RWPE1 (cell line): ENCODE data around the gene MIPEP.

Source experiments
- CTCF ChIA-PET: fragments of 350-600 bp; sonication (Branson Sonifier 250); formaldehyde crosslinking; extraction: SDS; loops from one replicate; lab custom pipeline; 2021; lab: Yijun Ruan, JAX
- POLR2A ChIA-PET: fragments of 400-600 bp; formaldehyde crosslinking; extraction: SDS; loops from one replicate; lab custom pipeline; 2020; ENCODE audit warnings: antibody characterized with exemption; ENCODE audit not compliant: low non-redundant PET; lab: Yijun Ruan, JAX
- DNase-seq: peaks from one replicate; pipeline ENCODE4 v3.0.0; 2012; ENCODE audit warnings: low spot score
- H3K27ac ChIP-seq: fragments of 450-650 bp; 2 replicates; pipeline ENCODE4 v1.5.1; 2017
- TF ChIP-seq, protein P1 (sequence below): fragments of 450-650 bp; conservative IDR thresholded peaks from 2 replicates; pipeline ENCODE4 v1.5.1; 2017; ENCODE audit warnings: low read depth, mild to moderate bottlenecking

The MIPEP gene

DNA sequence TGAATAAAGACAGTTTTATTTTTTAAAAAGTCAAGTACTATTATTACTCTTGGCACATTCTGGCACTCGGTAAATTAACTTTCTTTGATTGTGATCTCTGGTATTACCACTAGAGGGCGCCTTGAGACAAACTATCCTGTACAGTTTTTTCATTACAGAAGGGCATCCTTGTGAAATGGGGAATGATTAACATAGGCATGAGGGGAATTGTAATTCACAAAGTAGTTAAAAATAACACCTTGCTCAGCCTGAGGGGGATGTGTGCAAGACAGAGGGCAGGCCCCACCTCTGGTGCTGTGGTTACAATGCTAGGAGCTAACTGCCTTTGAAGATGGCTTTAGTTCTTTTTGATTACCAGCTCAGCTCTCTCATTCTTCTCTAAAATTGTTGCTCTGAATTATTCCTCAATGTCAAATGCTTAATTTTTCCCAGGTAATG lies 32.3 kb upstream of the MIPEP start:
- POLR2A ChIA-PET: no interaction called here
- CTCF ChIA-PET: interaction anchor here (0.6 to 1.0 kb wide), 5 partner anchors 36 to 391 kb away, joined by 3 to 5 read pairs (median 3); no protein-coding TSS in a partner anchor
- TF ChIP-seq, protein P1, sequence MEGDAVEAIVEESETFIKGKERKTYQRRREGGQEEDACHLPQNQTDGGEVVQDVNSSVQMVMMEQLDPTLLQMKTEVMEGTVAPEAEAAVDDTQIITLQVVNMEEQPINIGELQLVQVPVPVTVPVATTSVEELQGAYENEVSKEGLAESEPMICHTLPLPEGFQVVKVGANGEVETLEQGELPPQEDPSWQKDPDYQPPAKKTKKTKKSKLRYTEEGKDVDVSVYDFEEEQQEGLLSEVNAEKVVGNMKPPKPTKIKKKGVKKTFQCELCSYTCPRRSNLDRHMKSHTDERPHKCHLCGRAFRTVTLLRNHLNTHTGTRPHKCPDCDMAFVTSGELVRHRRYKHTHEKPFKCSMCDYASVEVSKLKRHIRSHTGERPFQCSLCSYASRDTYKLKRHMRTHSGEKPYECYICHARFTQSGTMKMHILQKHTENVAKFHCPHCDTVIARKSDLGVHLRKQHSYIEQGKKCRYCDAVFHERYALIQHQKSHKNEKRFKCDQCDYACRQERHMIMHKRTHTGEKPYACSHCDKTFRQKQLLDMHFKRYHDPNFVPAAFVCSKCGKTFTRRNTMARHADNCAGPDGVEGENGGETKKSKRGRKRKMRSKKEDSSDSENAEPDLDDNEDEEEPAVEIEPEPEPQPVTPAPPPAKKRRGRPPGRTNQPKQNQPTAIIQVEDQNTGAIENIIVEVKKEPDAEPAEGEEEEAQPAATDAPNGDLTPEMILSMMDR: peak; percentile 64
- H3K27ac ChIP-seq: no peak overlapping the region
- DNase-seq: peak; percentile 26

DNA sequence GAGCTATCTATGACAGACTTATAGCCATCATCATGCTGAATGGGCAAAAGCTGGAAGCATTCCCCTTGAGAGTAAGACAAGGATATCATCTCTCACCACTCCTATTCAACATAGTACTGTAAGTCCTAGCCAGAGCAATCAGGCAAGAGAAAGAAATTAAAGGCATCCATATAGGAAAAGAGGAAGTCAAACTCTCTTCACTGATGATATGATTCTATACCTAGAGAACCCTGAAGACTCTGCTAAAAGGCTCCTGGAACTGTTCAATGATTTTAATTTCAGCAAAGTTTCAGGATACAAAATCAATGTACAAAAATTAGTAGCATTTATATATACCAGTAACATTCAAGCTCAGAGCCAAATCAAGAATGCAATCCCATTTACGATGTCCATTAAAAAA lies 29.8 kb upstream of the MIPEP start:
- CTCF ChIA-PET: no interaction called here
- POLR2A ChIA-PET: no interaction called here
- H3K27ac ChIP-seq: no peak overlapping the region
- DNase-seq: no peak
- TF ChIP-seq, protein P1: no peak

DNA sequence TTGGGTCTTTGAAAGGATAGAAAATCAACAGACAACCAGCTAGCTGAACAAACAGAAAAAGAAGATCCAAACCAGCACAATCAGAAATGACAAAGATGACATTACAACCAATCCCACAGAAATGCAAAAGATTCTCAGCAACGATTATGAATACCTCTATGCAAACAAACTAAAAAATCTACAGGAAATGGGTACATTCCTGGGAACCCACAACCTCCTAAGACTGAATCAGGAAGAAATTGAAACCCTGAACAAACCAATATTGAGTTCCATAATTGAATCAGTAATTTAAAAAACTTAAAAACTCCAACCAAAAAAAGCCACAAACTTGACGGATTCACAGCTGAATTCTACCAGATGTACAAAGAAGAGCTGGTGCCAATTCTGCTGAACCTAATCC lies 29.0 kb upstream of the MIPEP start:
- ChIA-PET POLR2A (no interaction called here), CTCF (no interaction called here)
- TF ChIP-seq, protein P1: no peak
- no peak overlapping the region for H3K27ac ChIP-seq
- DNase-seq: no peak

DNA sequence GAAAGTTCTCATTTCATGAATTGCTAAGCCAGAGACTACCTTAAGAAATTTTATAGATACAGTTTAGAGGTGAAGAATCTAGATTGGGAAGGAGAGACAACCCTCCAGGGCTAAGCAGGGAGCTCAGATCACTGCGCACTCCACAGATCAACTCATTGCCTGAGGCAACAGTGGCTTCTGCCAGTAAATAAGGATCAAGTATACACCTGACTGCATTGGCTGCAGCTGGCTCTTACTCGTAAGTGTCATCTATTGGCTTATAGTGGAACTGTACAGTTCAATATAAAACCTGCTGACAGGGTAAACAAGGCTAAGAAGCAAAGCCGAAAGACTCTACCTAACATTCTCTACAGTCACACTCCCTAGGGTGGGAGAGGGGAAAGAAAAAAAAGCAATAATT lies 26.1 kb upstream of the MIPEP start:
- TF ChIP-seq, protein P1: no peak
- POLR2A ChIA-PET: no interaction called here
- CTCF ChIA-PET: interaction anchor here (0.6 kb wide), 1 partner anchor 24 kb away, joined by 3 read pairs; no protein-coding TSS in a partner anchor

DNA sequence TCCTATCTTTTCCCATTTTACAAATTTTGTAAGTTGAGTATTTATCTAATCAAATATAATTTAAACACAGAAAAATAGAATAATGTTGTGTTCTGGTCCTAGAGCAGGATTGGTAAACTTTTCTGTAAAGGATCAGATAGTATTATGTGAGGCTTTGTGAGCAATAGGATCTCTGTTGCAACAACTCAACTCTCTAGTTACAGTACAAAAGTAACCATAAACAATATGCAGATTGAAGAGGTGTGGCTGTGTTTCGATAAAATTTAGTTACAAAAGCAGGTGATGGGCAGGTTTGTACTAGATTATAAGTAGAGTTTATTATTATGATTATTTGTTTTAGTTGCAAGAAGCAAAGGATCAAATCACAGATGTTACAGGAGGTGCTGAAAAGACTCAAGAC lies 23.3 kb upstream of the MIPEP start:
- CTCF ChIA-PET: no interaction called here
- no peak for DNase-seq
- no peak overlapping the region for H3K27ac ChIP-seq
- TF ChIP-seq, protein P1: no peak
- POLR2A ChIA-PET: no interaction called here

More for the DNA sequence above, 26.1 kb upstream of the MIPEP start:
- H3K27ac ChIP-seq: no peak overlapping the region
- no peak for DNase-seq

DNA sequence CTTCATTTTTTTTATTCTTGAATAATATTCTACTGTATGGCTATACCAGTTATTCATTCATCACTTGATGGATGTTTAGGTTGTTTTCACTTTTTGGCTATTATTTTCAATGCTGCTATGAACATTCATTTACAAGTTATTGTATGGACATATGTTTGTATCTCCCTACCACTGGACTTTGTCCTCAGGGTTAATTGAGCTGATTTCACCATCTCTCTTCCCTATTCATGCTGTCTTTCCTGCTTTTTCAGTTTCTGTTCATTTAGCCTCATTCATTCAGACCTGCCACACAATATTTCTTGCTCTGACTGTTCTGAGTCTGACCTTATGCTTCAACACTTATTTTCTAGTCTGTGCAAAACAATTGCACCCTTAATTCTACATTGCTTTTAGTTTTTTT lies 20.4 kb upstream of the MIPEP start:
- ChIA-PET CTCF (no interaction called here), POLR2A (no interaction called here)
- no peak for DNase-seq
- no peak overlapping the region for H3K27ac ChIP-seq
- TF ChIP-seq, protein P1: no peak
